GM23338 (cell line): ENCODE data around the gene QKI. TPM values are rescaled to one million over a fixed set of nuclear protein-coding genes. Genes with fewer than 3 reads are reported as not detected.

Experiments used
- ATAC-seq: fragments of 200-7000 bp; cut with Tn5 transposase; 3 replicates; pipeline ENCODE4 v1.9.1; 2020
- DNase-seq: peaks from one replicate; pipeline ENCODE4 v3.0.0-alpha.2; 2015; ENCODE audit warnings: low spot score
- H2AFZ ChIP-seq: fragments of 200-600 bp; sonication (generic); 2 replicates; pipeline ENCODE4 v1.8.0; 2016; ENCODE audit warnings: antibody characterized with exemption, mild to moderate bottlenecking, moderate library complexity
- H3F3A ChIP-seq: fragments of 200-600 bp; sonication (generic); replicated peaks from 2 replicates; pipeline ENCODE4 v1.8.0; 2017; ENCODE audit warnings: antibody characterized with exemption, mixed run types, low read depth
- H3K27ac ChIP-seq: fragments of 200-600 bp; sonication (generic); 2 replicates; pipeline ENCODE4 v1.6.1; 2016; ENCODE audit warnings: low read depth
- H3K27me3 ChIP-seq: fragments of 200-600 bp; sonication (generic); 2 replicates; pipeline ENCODE4 v1.8.0; 2016; ENCODE audit warnings: mild to moderate bottlenecking, mixed run types, moderate library complexity; ENCODE audit not compliant: insufficient read depth
- H3K36me3 ChIP-seq: fragments of 200-600 bp; sonication (generic); 2 replicates; pipeline ENCODE4 v1.8.0; 2016; ENCODE audit warnings: mild to moderate bottlenecking; ENCODE audit not compliant: insufficient read depth
- H3K4me1 ChIP-seq: fragments of 200-600 bp; sonication (generic); 2 replicates; pipeline ENCODE4 v1.8.0; 2016; ENCODE audit warnings: mild to moderate bottlenecking, moderate library complexity; ENCODE audit not compliant: insufficient read depth
- H3K4me2 ChIP-seq: fragments of 200-600 bp; sonication (generic); 2 replicates; pipeline ENCODE4 v1.7.1; 2017; ENCODE audit warnings: mixed run types
- H3K4me3 ChIP-seq: fragments of 200-600 bp; sonication (generic); 2 replicates; pipeline ENCODE4 v1.6.1; 2016; ENCODE audit warnings: mixed run types
- H3K79me2 ChIP-seq: fragments of 200-600 bp; sonication (generic); replicated peaks from 2 replicates; pipeline ENCODE4 v1.8.0; 2017; ENCODE audit warnings: mild to moderate bottlenecking; ENCODE audit not compliant: insufficient read depth
- H3K9me2 ChIP-seq: fragments of 200-600 bp; sonication (generic); 2 replicates; pipeline ENCODE4 v1.8.0; 2017; ENCODE audit not compliant: insufficient read depth
- H4K20me1 ChIP-seq: fragments of 200-600 bp; sonication (generic); replicated peaks from 2 replicates; pipeline ENCODE4 v1.8.0; 2017; ENCODE audit warnings: mild to moderate bottlenecking; ENCODE audit not compliant: insufficient read depth
- H3K27ac Mint-ChIP-seq: 2 replicates; pipeline ENCODE4 v1.8.0; 2020; ENCODE audit warnings: inconsistent platforms, mild to moderate bottlenecking, moderate library complexity, mixed read lengths
- H3K27me3 Mint-ChIP-seq: 3 replicates; pipeline ENCODE4 v1.8.0; 2022; ENCODE audit warnings: low read depth, mild to moderate bottlenecking, moderate library complexity, mixed read lengths, inconsistent platforms; ENCODE audit not compliant: insufficient read depth, poor library complexity
- H3K36me3 Mint-ChIP-seq: 3 replicates; pipeline ENCODE4 v1.8.0; 2021; ENCODE audit warnings: low read depth, mild to moderate bottlenecking, inconsistent platforms, moderate library complexity, mixed read lengths
- H3K4me1 Mint-ChIP-seq: 3 replicates; pipeline ENCODE4 v1.8.0; 2020; ENCODE audit warnings: mild to moderate bottlenecking, inconsistent platforms, mixed read lengths
- H3K4me3 Mint-ChIP-seq: 3 replicates; pipeline ENCODE4 v1.8.0; 2021; ENCODE audit warnings: moderate library complexity, mild to moderate bottlenecking, inconsistent platforms, mixed read lengths
- H3K9me3 Mint-ChIP-seq: 3 replicates; pipeline ENCODE4 v1.8.0; 2020; ENCODE audit warnings: moderate library complexity, mild to moderate bottlenecking, inconsistent platforms, mixed read lengths
- CREB1 ChIP-seq: fragments of 250-450 bp; sonication (Bioruptor Pico); IDR thresholded peaks from 2 replicates; pipeline ENCODE4 v1.5.0; 2020; ENCODE audit warnings: low read depth, mild to moderate bottlenecking, moderate library complexity
- EZH2 ChIP-seq: fragments of 200-600 bp; sonication (generic); IDR thresholded peaks from one replicate; pipeline ENCODE4 v1.8.0; 2017; ENCODE audit warnings: antibody characterized with exemption, mild to moderate bottlenecking, low read depth; ENCODE audit not compliant: unreplicated experiment
- EZH2phosphoT487 ChIP-seq: fragments of 200-600 bp; sonication (generic); IDR thresholded peaks from one replicate; pipeline ENCODE4 v1.8.1; 2018; ENCODE audit warnings: antibody characterized with exemption; ENCODE audit not compliant: unreplicated experiment
- JUNB ChIP-seq: IDR thresholded peaks from one replicate; pipeline ENCODE4 v1.6.1; 2016; ENCODE audit warnings: antibody characterized with exemption; ENCODE audit not compliant: unreplicated experiment
- NANOG ChIP-seq: IDR thresholded peaks from 2 replicates; pipeline ENCODE4 v1.6.1; 2016; ENCODE audit warnings: antibody characterized with exemption, borderline replicate concordance
- POLR2AphosphoS5 ChIP-seq: IDR thresholded peaks from 2 replicates; pipeline ENCODE4 v1.6.1; 2016; ENCODE audit warnings: antibody characterized with exemption, low read depth
- REST ChIP-seq: IDR thresholded peaks from one replicate; pipeline ENCODE4 v1.6.1; 2018; ENCODE audit warnings: antibody characterized with exemption; ENCODE audit not compliant: unreplicated experiment
- STAT1 ChIP-seq: IDR thresholded peaks from one replicate; pipeline ENCODE4 v1.6.1; 2016; ENCODE audit warnings: antibody characterized with exemption; ENCODE audit not compliant: unreplicated experiment
- ZNF114 ChIP-seq: fragments of 250-450 bp; sonication (Bioruptor Pico); IDR thresholded peaks from 2 replicates; pipeline ENCODE4 v1.5.0; 2020; ENCODE audit warnings: mild to moderate bottlenecking, moderate library complexity
- ZNF331 ChIP-seq: fragments of 250-450 bp; sonication (Bioruptor Pico); IDR thresholded peaks from 2 replicates; pipeline ENCODE4 v1.5.0; 2020; ENCODE audit warnings: low read depth, mild to moderate bottlenecking, moderate library complexity
- polyA plus RNA-seq: library from polyadenylated mRNA; unstranded; fragments of >200 nt; fragmentation: Nextera tagmentation; extraction: Ambion mirVana; gene quantifications from 2 replicates; pipeline ENCODE4 v1.2.1, GENCODE V29; 2016
- total RNA-seq: library from RNA; depleted of rRNA; stranded (reverse); fragments of >200 nt; shearing (Covaris generic); gene quantifications from 2 replicates; pipeline ENCODE4 v1.2.3, GENCODE V29; 2014
- TF ChIP-seq, protein P1 (sequence below): IDR thresholded peaks from 2 replicates; pipeline ENCODE4 v1.6.1; 2016; ENCODE audit warnings: antibody characterized with exemption

The QKI gene
- total and polyA plus RNA-seq, 2 experiments from 2014 or later, result 60.8 to 159 TPM

DNA sequence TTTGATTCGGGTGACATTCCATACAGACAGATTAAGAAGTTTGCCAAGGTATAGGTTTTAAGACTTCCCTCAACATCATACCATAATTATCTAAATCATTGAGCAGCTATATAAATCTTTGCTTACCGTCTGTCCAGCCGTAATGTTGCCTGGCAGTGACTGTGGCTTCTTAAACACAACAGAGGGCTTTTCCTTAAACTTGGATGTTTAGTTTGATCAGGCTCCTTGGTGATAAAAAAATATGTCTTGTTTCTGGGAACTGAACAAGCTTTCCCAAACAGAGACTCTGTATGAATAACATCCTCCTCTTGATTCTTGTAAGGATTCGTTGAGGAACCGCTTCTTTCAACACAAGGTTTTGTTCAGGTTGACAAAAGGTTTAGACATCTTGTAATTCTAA, 130.9 kb downstream of the QKI start:
- no peaks in the 10 kb centered on the region for H3F3A ChIP-seq
- Mint-ChIP-seq H3K4me1 (peaks cover 56% of the 10 kb centered on the region), H3K27me3 (no peaks in the 10 kb centered on the region), H3K4me3 (no peak overlapping the region), H3K27ac (no peak overlapping the region), H3K36me3 (peaks cover 9% of the 10 kb centered on the region), H3K9me3 (no peaks in the 10 kb centered on the region; the same call in 2 of the 3 replicates)
- H3K79me2 ChIP-seq, result peaks cover 90% of the 10 kb centered on the region
- H3K4me2 ChIP-seq, result no peak overlapping the region; the same call in none of the 2 replicates
- H3K27me3 ChIP-seq, result no peaks in the 10 kb centered on the region
- no peak for DNase-seq
- peaks cover 43% of the 10 kb centered on the region for H3K4me1 ChIP-seq
- no peak overlapping the region for H2AFZ ChIP-seq
- no peak for TF ChIP-seq CREB1 (CRISPR knock-in tag)
- H4K20me1 ChIP-seq, result no peaks in the 10 kb centered on the region; the same call in 1 of the 2 replicates
- no peak for ATAC-seq
- H3K36me3 ChIP-seq, result no peaks in the 10 kb centered on the region
- no peak overlapping the region for H3K27ac ChIP-seq
- H3K4me3 ChIP-seq, result no peak overlapping the region
- no peaks in the 10 kb centered on the region for H3K9me2 ChIP-seq

- DNase-seq (no peak), ATAC-seq (no peak)
- Histone ChIP-seq H3K27me3 (no peaks in the 10 kb centered on the region), H2AFZ (no peak overlapping the region), H3K4me2 (no peak overlapping the region), H3K27ac (no peak overlapping the region), H3K79me2 (peaks cover 78% of the 10 kb centered on the region), H4K20me1 (no peaks in the 10 kb centered on the region; the same call in 1 of the 2 replicates), H3K9me2 (no peaks in the 10 kb centered on the region), H3K4me3 (no peak overlapping the region), H3F3A (no peaks in the 10 kb centered on the region), H3K36me3 (no peaks in the 10 kb centered on the region), H3K4me1 (peaks cover 31% of the 10 kb centered on the region)
- TF ChIP-seq EZH2phosphoT487 (no peak), ZNF114 (CRISPR knock-in tag) (no peak), EZH2 (no peak)
- peaks cover 38% of the 10 kb centered on the region for H3K4me1 Mint-ChIP-seq
- peaks cover 19% of the 10 kb centered on the region for H3K36me3 Mint-ChIP-seq
- 0 out of 2 replicates have a peak overlapping the region, but pooled peaks have one; percentile 49 for H3K27ac Mint-ChIP-seq
- H3K9me3 Mint-ChIP-seq, result no peaks in the 10 kb centered on the region; the same call in 2 of the 3 replicates
- no peaks in the 10 kb centered on the region for H3K27me3 Mint-ChIP-seq
- no peak overlapping the region for H3K4me3 Mint-ChIP-seq
Measured at GRCh38 chr6:163547287-163547686, 132.8 kb downstream of the QKI start.

DNA sequence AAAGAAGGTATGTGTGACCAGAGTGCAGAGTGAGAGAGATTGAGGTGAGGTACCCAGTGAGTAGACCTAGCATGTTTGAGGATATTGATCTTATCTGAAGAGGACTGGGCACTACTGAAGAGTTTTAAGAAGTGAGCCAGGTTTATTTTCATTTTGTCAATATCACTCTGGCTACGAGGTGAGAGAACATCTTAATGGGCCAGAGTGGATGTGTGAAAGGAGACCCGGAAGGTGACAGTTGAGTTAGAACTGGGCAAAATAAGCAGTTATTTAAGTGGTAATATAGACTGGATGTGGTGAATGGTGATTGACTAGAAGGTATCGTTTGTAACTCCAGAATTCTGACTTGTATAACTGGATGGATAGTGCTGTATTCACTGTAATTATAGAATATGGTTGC, 134.1 kb downstream of the QKI start:
- Histone ChIP-seq H3K79me2 (peaks cover 78% of the 10 kb centered on the region), H3K4me2 (no peak overlapping the region), H2AFZ (no peak overlapping the region), H3K9me2 (no peaks in the 10 kb centered on the region), H3F3A (no peaks in the 10 kb centered on the region), H4K20me1 (no peaks in the 10 kb centered on the region; the same call in 1 of the 2 replicates), H3K4me1 (peaks cover 20% of the 10 kb centered on the region), H3K4me3 (no peak overlapping the region), H3K27ac (no peak overlapping the region), H3K27me3 (no peaks in the 10 kb centered on the region), H3K36me3 (no peaks in the 10 kb centered on the region)
- ATAC-seq, result no peak
- Mint-ChIP-seq H3K9me3 (no peaks in the 10 kb centered on the region; the same call in 2 of the 3 replicates), H3K4me3 (no peak overlapping the region), H3K4me1 (peaks cover 27% of the 10 kb centered on the region), H3K36me3 (peaks cover 23% of the 10 kb centered on the region), H3K27ac (0 out of 2 replicates have a peak overlapping the region, but pooled peaks have one; percentile 80), H3K27me3 (no peaks in the 10 kb centered on the region)
- no peak for DNase-seq
- TF ChIP-seq ZNF331 (CRISPR knock-in tag) (no peak), ZNF114 (CRISPR knock-in tag) (no peak), NANOG (no peak), EZH2phosphoT487 (no peak), POLR2AphosphoS5 (no peak), JUNB (no peak), EZH2 (no peak), STAT1 (no peak), REST (no peak)
- TF ChIP-seq, protein P1, sequence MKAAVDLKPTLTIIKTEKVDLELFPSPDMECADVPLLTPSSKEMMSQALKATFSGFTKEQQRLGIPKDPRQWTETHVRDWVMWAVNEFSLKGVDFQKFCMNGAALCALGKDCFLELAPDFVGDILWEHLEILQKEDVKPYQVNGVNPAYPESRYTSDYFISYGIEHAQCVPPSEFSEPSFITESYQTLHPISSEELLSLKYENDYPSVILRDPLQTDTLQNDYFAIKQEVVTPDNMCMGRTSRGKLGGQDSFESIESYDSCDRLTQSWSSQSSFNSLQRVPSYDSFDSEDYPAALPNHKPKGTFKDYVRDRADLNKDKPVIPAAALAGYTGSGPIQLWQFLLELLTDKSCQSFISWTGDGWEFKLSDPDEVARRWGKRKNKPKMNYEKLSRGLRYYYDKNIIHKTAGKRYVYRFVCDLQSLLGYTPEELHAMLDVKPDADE, result no peak
